HG03097 (cell line): ENCODE data around the gene RIPOR3.
"Not testable (repeated sequence)": the region's sequence is repeated elsewhere in the genome, so short reads cannot be mapped to it uniquely, and the experiment has no call there.

Experiments used
- ATAC-seq: cut with Tn5 transposase; IDR thresholded peaks from one replicate; pipeline ENCODE4 v1.9.1; 2021; ENCODE audit not compliant: unreplicated experiment, low FRiP score

Gene RIPOR3

DNA sequence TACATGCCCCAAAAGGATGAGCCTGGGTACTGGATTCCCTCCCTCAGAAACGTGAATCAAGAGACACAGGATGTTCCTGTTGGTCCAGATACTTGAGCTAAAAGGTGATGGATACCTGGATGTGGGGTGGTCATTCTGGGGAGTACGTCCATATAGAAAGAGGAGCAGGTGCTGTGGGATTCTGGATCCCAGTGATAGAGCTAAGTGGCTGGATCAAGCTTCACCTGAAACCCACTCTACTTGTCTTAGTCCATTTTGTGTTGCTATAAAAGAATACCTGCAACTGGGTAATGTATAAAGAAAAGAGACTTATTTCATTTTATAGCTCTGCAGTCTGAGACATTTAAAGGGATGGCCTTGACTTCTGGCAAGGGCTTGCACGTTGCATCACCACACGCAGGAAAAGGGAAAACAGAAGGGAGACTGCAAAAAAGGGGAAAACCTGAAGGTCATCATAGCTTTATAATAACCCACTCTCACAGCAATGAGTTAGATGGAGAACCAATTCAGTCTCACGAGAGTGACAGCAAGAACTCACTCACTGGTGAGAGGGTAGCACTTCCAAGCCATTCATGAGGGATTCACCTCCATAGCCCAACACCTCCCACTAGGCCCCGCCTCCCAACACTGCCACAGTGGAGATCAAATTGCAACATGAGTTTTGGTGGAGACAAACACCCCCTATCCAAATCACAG lies 31.2 kb downstream of the RIPOR3 start:
- no peak for ATAC-seq

DNA sequence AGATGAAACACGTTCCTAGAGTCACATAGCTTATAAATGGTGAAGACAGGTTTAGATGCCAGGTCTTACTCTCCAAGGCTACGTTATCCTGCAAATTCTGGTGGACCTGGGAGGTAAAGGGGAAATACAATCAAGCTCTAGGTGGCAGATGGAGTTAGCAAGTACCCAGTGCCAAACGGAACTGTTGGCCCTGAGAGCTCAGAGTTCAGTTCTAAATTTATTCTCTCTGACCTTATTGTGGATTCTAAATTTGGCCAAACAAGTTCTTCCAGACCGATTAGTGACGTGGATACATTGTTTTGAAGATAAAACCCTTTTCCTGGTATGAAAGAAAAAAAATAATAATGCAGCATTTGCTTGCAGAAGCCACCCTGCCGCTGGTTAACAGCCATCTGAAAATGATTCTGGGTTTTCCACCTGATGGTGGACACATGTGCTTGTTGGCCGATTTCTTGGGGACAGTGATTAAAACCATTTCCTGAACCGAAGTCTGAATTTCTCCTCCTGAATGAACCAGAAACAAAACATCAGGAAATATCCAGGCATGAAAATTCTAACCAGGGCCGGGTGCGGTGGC lies 32.5 kb downstream of the RIPOR3 start:
- no peak for ATAC-seq

GRCh38 chr20:50655311-50655880 lies 35.9 kb downstream of the RIPOR3 start:
- ATAC-seq = no peak

- no peak for ATAC-seq
These were observed 36.4 kb downstream of the RIPOR3 start for GRCh38 chr20:50654904-50655303.

GRCh38 chr20:50652702-50653294 lies 38.5 kb downstream of the RIPOR3 start:
- no peak for ATAC-seq

- no peak for ATAC-seq
These were observed 39.7 kb downstream of the RIPOR3 start for GRCh38 chr20:50651676-50652075.

- no peak for ATAC-seq
These were observed 41.8 kb downstream of the RIPOR3 start for GRCh38 chr20:50649590-50649989.

DNA sequence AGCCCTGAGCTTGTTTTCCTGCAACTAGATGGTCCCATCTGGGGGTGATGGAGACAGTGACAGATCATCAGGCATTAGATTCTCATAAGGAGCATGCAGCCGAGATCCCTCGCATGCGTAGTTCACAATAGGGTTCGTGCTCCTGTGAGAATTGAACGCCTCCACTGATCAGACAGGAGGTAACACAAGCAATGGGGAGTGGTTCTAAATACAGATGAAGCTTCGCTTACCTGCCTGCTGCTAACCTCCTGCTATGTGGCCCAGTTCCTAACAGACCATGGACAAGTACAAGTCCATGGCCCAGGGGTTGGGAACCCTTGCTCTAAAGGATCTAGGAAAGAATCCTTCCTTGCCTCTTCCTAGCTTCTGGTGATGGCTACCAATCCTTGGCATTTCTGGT lies 42.7 kb downstream of the RIPOR3 start:
- no peak for ATAC-seq

GRCh38 chr20:50646483-50646996 lies 44.8 kb downstream of the RIPOR3 start:
- no peak for ATAC-seq

GRCh38 chr20:50645253-50646068 lies 45.9 kb downstream of the RIPOR3 start:
- ATAC-seq = no peak

GRCh38 chr20:50642288-50642803 lies 49.0 kb downstream of the RIPOR3 start:
- no peak for ATAC-seq

- not testable (repeated sequence) for ATAC-seq
These were observed 49.6 kb downstream of the RIPOR3 start for GRCh38 chr20:50641625-50642287.

DNA sequence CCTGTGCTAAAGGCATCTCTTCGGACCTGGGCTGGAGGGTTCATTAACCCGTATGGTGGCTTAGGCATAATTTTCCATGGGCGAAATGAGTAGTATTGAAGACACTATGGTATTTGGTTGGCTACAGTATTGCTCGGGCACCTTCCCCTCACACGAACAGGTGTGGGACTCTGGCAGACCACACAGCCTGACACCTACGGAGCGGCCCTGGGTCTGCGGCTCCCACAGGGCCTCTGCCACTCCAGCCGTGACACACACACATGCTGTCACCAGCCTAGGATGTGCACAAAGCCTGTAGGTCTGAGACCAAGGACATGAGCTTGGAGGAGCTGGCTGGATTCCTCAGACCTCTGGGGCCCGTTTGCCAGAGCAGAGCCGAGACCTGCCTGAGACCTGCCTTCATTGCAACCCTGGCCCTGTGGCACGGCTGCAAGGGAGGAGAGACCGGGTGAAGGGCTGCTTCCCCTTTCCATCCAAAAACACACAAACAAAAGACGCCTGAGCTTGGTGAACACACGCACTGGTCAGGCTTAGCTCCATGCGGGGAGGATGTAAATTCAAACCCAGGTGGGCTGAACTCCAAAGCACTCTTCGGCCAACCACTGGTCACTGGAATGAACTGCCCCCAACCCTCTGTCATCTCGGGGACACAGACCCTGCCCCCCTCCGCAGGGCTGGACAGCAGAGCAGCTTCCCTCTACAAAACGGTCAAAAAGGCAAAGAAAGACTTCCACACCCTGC lies 51.2 kb downstream of the RIPOR3 start:
- not testable (repeated sequence) for ATAC-seq

DNA sequence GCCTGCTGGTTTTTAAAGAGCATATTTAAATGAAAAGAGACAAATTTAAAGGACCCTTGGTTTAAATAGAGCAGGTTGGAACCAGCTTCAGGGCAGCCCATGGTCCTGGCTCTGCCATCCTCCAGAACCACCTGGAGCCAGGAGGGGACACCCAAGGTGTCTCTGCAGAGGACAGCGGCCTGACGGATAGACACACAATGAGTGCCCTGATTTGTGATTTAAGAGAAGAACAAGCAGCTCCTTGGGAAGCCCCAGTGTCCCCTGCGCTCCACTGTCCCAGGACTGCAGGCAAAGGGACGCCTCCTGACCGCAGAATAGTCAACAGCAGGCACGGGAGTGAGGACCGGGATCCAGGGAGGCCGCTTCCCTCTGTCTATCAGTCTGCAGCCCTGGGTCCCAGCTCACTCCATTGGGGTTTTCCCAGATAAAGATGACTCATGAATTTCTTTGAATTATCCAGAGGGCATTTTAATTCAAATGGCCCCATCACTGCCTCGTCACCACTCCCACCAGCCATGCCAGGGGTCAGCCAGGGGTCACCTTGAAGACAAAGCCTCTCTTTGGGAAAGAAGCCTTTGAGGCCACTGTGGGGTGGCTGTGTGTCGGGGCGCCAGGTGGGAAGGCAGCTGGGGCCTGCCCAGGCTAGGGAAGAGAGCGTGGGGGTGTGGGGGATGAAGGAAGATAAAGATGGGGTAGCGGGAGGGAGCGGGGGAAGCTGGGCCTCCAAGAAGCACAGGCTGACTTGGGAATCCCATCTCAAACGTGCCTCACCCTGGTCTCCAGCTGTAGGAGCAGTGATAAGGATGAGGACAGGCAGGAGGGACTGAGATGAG lies 53.1 kb downstream of the RIPOR3 start:
- not testable (repeated sequence) for ATAC-seq

DNA sequence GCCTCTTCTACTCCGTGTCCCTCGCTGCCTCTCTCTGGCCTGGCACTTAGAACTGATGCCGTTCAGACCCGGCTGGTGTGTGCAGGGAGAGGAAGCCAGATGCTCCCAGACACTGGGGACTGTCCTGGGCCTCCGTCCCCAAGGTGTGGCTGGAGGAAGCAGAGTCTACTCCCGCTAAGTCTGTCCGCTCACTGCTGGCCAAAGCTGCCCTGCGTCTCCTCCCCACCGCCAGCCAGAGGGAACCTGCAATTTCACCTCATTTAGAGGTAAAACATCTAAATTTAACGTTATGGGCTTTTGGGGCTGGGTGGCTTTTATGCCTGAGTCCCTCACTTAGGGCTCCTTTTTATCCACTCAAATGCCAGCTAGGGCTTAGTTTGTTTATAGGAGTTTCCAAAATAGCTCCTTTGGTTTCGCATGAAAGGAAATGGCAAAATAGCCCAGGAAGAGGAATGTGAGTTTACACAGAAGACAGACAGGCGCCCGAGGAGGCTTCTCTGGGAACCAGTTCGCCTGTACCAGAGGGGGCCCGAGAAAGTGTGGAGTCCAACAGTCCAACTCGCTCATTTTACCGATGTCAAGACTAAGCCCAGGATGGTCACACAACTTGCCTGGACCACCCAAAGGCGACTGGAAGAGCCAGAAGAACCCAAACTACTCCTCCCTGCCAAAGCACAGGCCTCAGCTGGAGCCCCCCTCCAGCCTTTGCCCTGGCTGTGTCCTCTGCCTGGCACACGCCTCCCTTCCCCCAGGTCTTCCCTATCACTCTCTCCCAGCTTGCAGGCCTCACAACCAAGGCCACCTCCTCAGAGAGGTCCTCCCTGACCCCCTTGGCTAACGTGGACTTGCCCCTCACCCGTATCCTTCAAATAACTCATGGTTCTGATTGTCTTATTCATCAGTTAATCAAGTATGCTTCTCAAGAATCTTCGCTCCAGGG lies 54.5 kb downstream of the RIPOR3 start:
- ATAC-seq = no peak

DNA sequence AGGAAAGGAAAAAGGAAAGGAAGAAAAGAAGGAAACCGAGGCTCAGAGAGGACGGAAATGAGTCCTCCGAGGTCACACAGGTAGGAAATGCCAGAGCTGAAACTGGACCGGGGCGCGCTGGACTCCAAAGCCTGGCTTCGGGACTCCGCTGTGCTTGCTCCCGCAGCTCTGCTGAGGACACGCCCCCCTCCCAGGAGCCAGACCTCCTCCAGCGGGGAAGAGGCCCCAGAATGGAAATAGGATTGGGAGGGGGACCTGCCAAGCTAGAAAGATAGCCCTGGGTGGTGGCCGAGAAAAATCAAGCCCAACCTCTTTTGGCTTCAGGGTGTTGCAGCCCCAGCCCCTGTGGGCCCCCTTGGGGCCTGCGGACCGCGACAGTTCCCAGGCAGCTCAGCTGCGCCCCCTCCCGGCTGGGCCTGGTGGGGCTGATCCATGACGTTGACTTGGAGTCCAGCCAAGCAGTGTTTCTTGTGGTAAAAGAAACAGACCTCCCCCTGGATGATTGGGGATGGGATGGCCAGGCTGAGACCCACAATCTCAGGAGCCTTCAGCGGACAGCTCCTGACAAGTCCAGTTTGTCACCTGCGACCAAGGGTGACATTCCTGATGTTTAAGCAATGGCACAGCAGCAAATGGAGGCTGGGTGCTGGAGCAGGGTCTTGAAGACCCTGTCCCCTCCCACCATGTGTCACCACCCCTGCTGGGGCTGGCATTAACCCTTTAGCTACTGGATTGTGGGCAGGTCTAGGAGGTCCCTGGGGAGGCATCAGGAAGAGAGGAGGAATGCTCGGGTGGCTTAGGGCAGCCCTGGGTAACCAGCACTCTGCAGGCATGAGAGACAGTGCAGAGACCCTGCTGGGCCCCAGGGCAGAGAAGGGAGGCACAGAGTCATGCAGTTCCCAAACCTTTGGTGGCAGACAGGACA lies 55.4 kb downstream of the RIPOR3 start:
- no peak for ATAC-seq
